AG09309 (cell line): ENCODE data around the gene PLA2G4A.

Source experiments
- DNase-seq: peaks from one replicate; pipeline ENCODE4 v3.0.0-alpha.2; 2010; ENCODE audit warnings: low read depth
- H3K4me3 ChIP-seq: 2 replicates; pipeline ENCODE4 v1.5.1; 2011; ENCODE audit warnings: mild to moderate bottlenecking, low read depth, low read length, moderate library complexity; ENCODE audit not compliant: control insufficient read depth
- TF ChIP-seq, protein P1 (sequence below): IDR thresholded peaks from 2 replicates; pipeline ENCODE4 v1.5.1; 2011; ENCODE audit warnings: mild to moderate bottlenecking, low read depth, low read length, inconsistent platforms; ENCODE audit not compliant: insufficient read depth, control insufficient read depth; ENCODE audit errors: missing control alignments

PLA2G4A gene

DNA sequence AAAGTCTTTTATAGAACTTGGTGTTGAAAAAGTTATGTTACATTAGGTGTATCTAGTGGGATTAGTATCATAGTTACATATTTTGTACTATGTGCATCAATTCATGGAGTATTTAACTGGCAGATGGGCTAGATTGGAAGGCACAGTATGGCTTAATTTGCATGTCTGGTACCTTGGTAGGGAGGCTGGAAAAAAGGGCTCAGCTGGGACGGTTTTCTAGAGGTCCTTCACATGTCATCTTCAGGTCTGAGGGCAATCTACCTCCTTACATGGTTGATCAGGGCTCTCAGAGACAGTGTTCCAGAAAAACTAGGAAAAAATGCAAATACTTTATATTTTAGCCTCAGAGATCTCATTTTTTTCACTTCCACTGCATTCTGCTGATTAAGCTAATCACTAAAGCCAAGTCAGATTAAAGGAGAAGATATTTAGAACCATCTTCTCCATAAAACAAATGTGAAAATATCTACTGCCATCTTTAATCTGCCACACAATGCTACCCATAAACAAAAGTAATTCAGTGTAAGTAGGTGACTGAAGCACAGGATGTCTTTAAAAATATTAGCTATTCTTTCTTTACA is 209.3 kb downstream of the PLA2G4A start:
- no peak overlapping the region for H3K4me3 ChIP-seq
- no peak for DNase-seq
- TF ChIP-seq, protein P1, sequence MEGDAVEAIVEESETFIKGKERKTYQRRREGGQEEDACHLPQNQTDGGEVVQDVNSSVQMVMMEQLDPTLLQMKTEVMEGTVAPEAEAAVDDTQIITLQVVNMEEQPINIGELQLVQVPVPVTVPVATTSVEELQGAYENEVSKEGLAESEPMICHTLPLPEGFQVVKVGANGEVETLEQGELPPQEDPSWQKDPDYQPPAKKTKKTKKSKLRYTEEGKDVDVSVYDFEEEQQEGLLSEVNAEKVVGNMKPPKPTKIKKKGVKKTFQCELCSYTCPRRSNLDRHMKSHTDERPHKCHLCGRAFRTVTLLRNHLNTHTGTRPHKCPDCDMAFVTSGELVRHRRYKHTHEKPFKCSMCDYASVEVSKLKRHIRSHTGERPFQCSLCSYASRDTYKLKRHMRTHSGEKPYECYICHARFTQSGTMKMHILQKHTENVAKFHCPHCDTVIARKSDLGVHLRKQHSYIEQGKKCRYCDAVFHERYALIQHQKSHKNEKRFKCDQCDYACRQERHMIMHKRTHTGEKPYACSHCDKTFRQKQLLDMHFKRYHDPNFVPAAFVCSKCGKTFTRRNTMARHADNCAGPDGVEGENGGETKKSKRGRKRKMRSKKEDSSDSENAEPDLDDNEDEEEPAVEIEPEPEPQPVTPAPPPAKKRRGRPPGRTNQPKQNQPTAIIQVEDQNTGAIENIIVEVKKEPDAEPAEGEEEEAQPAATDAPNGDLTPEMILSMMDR: no peak
